GM10248 (cell line): Measurements from ENCODE around the gene SHF.

ENCODE experiments used
- CTCF ChIA-PET: fragments of 300-600 bp; sonication (Branson Sonifier 250); formaldehyde crosslinking; extraction: SDS; loops from one replicate; lab custom pipeline; 2021; ENCODE audit warnings: antibody characterized with exemption; lab: Yijun Ruan, JAX
- POLR2A ChIA-PET: fragments of 350-650 bp; sonication (Branson Sonifier 250); formaldehyde crosslinking; extraction: SDS; loops from one replicate; lab custom pipeline; 2020; ENCODE audit warnings: antibody characterized with exemption; lab: Yijun Ruan, JAX
- DNase-seq: peaks from one replicate; pipeline ENCODE4 v3.0.0; 2012; ENCODE audit errors: extremely low spot score
- TF ChIP-seq, protein P1 (sequence below): IDR thresholded peaks from 2 replicates; pipeline ENCODE4 v1.5.1; 2012; ENCODE audit warnings: mild to moderate bottlenecking, low read depth; ENCODE audit errors: extremely low read depth, missing control alignments, control extremely low read depth

Gene SHF

DNA sequence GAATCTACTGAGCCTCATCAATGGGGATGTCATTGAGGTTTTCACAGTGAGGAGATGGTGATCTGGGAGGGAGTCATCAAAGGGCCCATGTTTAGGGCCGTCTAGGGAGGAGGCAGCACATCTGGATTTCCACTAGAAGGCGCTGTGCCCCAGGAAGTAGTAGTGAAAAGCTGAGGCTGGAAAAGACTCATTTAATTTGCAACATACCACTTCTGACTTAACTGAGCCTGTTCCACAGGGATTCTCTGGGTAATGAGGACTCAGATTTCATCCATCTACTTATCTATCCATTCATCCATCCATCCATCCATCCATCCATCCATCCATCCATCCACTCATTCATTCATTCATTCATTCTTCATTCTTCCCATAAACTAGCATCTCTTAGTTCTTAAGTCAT is 17.4 kb upstream of the SHF start:
- POLR2A ChIA-PET = no interaction called here
- TF ChIP-seq, protein P1, sequence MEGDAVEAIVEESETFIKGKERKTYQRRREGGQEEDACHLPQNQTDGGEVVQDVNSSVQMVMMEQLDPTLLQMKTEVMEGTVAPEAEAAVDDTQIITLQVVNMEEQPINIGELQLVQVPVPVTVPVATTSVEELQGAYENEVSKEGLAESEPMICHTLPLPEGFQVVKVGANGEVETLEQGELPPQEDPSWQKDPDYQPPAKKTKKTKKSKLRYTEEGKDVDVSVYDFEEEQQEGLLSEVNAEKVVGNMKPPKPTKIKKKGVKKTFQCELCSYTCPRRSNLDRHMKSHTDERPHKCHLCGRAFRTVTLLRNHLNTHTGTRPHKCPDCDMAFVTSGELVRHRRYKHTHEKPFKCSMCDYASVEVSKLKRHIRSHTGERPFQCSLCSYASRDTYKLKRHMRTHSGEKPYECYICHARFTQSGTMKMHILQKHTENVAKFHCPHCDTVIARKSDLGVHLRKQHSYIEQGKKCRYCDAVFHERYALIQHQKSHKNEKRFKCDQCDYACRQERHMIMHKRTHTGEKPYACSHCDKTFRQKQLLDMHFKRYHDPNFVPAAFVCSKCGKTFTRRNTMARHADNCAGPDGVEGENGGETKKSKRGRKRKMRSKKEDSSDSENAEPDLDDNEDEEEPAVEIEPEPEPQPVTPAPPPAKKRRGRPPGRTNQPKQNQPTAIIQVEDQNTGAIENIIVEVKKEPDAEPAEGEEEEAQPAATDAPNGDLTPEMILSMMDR = peak; percentile 86
- peak; percentile 69 for DNase-seq
- CTCF ChIA-PET = interaction anchor here (0.6 to 5.8 kb wide), 54 partner anchors 11 to 455 kb away, joined by 3 to 58 read pairs (median 4); partner anchors contain the start of genes BLOC1S6 and GATM

DNA sequence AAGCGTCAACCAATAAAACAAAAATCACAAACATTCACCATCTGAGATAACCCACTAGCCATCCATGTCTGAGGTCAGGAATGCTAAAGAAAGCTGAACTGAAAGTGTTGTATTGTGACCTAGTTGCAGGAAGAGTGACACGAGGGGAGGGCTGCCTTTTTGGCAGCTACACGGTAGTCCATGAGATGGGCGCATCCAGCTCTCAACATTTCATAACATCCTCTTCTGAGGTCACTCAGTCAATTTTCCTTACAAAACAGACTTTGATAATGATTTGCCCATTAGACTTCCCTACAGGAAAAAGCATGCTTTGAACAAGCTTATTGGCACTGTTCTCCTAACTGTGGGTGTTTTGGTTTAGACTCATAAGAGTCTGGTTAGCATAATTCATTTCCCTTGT is 15.4 kb upstream of the SHF start:
- CTCF ChIA-PET = interaction anchor here (0.6 to 5.8 kb wide), 13 partner anchors 13 to 411 kb away, joined by 3 to 58 read pairs (median 7); a partner anchor contains a TSS
- POLR2A ChIA-PET = interaction anchor here (0.8 kb wide), 1 partner anchor 15 kb away, joined by 3 read pairs; the partner anchor contains the start of gene SHF
- DNase-seq = no peak
- TF ChIP-seq, protein P1 = no peak

DNA sequence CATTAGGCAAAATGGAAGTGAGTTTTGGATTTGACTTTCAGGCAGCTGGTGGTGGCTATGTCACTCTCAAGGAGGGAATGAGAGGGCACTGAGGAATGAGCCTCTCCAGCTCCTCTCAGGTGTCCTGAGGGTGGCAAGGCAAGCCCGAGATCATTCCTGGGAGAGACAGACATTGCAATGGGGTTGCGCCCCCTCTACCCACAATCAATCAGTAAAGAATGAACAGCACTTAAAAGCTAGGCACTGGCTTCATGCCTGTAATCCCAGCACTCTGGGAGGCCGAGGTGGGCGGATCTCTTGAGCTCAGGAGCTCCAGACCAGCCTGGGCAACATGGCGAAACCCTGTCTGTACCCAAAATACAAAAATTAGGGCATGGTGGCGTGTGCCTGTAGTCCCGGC is 14.1 kb upstream of the SHF start:
- ChIA-PET CTCF (interaction anchor here (0.7 to 5.8 kb wide), 15 partner anchors 13 to 255 kb away, joined by 3 to 58 read pairs (median 6); partner anchors contain the start of gene SHF), POLR2A (interaction anchor here (1.0 to 2.1 kb wide), 4 partner anchors 12 to 176 kb away, joined by 3 to 6 read pairs (median 4); partner anchors contain the start of gene GATM)
- DNase-seq = no peak

DNA sequence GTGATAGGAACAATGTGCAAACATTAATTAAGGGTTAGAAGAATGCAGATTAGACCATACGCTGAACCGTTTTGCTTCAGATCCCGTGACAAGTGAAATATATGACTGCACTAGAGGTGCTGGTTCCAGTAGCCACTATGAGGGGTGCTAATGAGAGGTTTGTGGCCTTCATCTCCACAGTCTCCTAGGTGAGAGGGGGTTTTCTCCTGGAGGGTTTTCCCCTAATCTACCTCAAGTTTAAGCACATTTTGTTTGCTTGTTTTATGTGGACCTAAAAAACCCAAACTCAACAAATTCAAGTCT is 13.7 kb upstream of the SHF start:
- CTCF ChIA-PET = interaction anchor here (0.7 to 5.8 kb wide), 18 partner anchors 11 to 255 kb away, joined by 3 to 58 read pairs (median 5); partner anchors contain the start of gene SHF
- no peak for DNase-seq
- TF ChIP-seq, protein P1 = no peak

More for the DNA sequence above, 14.1 kb upstream of the SHF start:
- TF ChIP-seq, protein P1 = no peak

DNA sequence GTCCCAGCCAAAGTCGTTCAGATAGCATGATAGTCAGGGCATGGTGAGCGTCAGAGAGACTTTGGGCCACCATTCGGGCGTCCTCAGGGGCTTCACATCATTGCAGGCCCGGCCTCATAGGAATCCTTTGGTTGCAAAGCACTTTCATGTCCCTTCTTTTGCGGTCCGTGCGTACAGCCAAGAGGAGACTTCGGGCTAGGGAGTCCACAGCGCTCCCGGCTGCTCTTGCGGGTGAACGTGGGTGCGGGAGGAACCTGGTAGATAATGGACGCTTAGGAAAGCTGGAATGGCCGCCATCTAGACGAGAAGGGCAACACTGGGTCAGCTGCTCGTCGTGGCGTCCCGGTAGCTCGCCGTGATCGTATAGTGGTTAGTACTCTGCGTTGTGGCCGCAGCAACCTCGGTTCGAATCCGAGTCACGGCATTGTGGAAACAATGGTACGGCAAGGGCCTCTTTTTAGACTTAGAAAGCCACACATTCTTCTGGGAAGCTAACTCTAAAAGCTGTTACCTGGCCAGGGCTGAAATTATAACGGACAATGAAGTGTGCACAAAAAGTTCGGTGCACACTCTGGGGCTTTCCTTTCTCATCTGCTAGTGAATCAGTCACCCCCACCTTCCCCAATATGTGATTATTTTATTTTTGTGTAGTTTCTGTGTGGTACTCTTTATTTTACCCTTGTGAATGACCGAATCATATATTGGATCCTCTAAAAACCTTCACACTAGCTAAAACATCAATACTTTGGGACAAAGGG is 13.2 kb upstream of the SHF start:
- TF ChIP-seq, protein P1 = no peak
- no peak for DNase-seq
- POLR2A ChIA-PET = interaction anchor here (0.6 to 2.1 kb wide), 10 partner anchors 10 to 385 kb away, joined by 3 to 6 read pairs (median 4); partner anchors contain the start of genes GATM and SHF
- CTCF ChIA-PET = interaction anchor here (0.7 to 5.8 kb wide), 21 partner anchors 11 to 256 kb away, joined by 3 to 49 read pairs (median 4); partner anchors contain the start of gene SHF

More for the DNA sequence above, 13.7 kb upstream of the SHF start:
- POLR2A ChIA-PET = interaction anchor here (0.6 to 2.1 kb wide), 9 partner anchors 9 to 385 kb away, joined by 3 to 6 read pairs (median 4); partner anchors contain the start of genes GATM and SHF
